H1 (cell line): ENCODE results near the gene ITSN1. TPM values are rescaled to one million over a fixed set of nuclear protein-coding genes. Genes with fewer than 3 reads are reported as not detected.

Source experiments
- BACH1 ChIP-seq: IDR thresholded peaks from 2 replicates; pipeline ENCODE4 v1.6.1; 2012; ENCODE audit warnings: low read length, improper control_type of control experiment
- NANOG ChIP-seq: IDR thresholded peaks from 2 replicates; pipeline ENCODE4 v1.6.1; 2011; ENCODE audit warnings: low read length, low read depth, mild to moderate bottlenecking, inconsistent platforms; ENCODE audit not compliant: insufficient read depth, poor library complexity, severe bottlenecking
- POLR2A ChIP-seq, 2 experiments: IDR thresholded peaks; 1 replicate in 1 of 2; 2 replicates in 1 of 2; pipeline ENCODE4 v1.6.1; 2011; ENCODE audit warnings: low read depth in 2 of 2, low read length in 2 of 2, mild to moderate bottlenecking in 2 of 2; ENCODE audit errors: control extremely low read depth in 1 of 2
- RFX5 ChIP-seq: IDR thresholded peaks from 2 replicates; pipeline ENCODE4 v1.6.1; 2011; ENCODE audit warnings: low read depth, low read length, improper control_type of control experiment, borderline replicate concordance
- SIRT6 ChIP-seq: IDR thresholded peaks from one replicate; pipeline ENCODE4 v1.7.1; 2012; ENCODE audit warnings: low read length, inconsistent platforms
- SP1 ChIP-seq: IDR thresholded peaks from 2 replicates; pipeline ENCODE4 v1.6.1; 2011; ENCODE audit warnings: low read depth, low read length
- polyA plus RNA-seq, 7 experiments: library from polyadenylated mRNA; depleted of rRNA in 3 of 7; stranded (reverse) in 5 of 7; unstranded in 2 of 7; fragments of >200 nt in 5 of 7; fragments of 200-250 nt in 2 of 7; gene quantifications; 1 replicate in 5 of 7; 2 replicates in 1 of 7; 4 replicates in 1 of 7; pipeline versions ENCODE4 v1.2.1 to v1.2.3, GENCODE V29; 2011 to 2013; ENCODE audit warnings: missing spikeins in 2 of 7, mixed read lengths in 2 of 7
- total RNA-seq: library from RNA; stranded (reverse); fragmentation: NEBNext Ultra II Directional; extraction: Animal tissue kit (Norgen Biotek cat#: 25700); gene quantifications from 2 replicates; pipeline ENCODE4 v1.2.1, GENCODE V29; 2021

Gene ITSN1
- total and polyA plus RNA-seq, 2 of the 8 experiments (the other 6 are each of a cell fraction or from before 2014, with no cell fraction given) = 60.8 to 78.1 TPM

DNA sequence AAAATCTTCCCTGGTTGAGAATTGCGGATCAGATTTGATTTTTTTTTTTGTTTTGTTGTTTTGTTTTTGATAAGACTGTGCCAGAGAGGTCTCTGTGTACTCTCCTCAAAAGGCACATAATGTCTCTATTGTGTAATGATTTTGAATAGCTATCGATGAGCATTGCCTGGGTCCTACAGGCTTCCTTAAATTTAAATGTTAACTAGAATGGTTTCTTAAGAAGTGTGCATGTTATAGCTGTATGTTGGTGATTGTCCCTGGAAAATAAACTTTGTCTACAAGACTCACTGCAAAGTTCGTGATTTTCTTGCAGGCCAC lies 121.2 kb downstream of the ITSN1 start (continued):
- TF ChIP-seq NANOG = no peak
- TF ChIP-seq BACH1 = no peak
- no peak for TF ChIP-seq RFX5
- TF ChIP-seq SIRT6 = no peak
- no peak for TF ChIP-seq SP1
- TF ChIP-seq POLR2A (IDR thresholded peaks at IDR 0.05; ENCODE audit: control extremely low read depth in 1 of 2, low read depth in 2 of 2, low read length in 2 of 2) = no peak
